Esophagus muscularis mucosa (tissue), 4 donors: ENCODE data around the gene NRP1. TPM values are rescaled to one million over a fixed set of nuclear protein-coding genes. Genes with fewer than 3 reads are reported as not detected.

Experiments used
- DNase-seq: peaks from one replicate; pipeline ENCODE4 v3.0.0-alpha.2; 2017; ENCODE audit errors: extremely low spot score
- H3K27ac ChIP-seq, 4 donors: fragments of 200-600 bp; sonication (generic); replicated peaks in 1 of 4; 1 replicate in 3 of 4; 2 replicates in 1 of 4; pipeline ENCODE4 v1.5.1; 2016 to 2019; ENCODE audit warnings: mild to moderate bottlenecking in 1 of 4
- H3K27me3 ChIP-seq, 4 donors: fragments of 200-600 bp; sonication (generic); one replicate each; pipeline versions ENCODE4 v1.5.1 to v1.6.0; 2016 to 2019
- H3K36me3 ChIP-seq, 4 donors: fragments of 200-600 bp; sonication (generic); one replicate each; pipeline ENCODE4 v1.5.1; 2016 to 2019
- H3K4me1 ChIP-seq, 4 donors: fragments of 200-600 bp; sonication (generic); one replicate each; pipeline ENCODE4 v1.5.1; 2016 to 2019
- H3K4me3 ChIP-seq, 4 donors: fragments of 200-600 bp; sonication (generic); 1 replicate in 2 of 4; 2 replicates in 2 of 4; pipeline ENCODE4 v1.5.1; 2016 to 2019; ENCODE audit warnings: mild to moderate bottlenecking in 4 of 4, moderate library complexity in 1 of 4
- H3K9me3 ChIP-seq, 4 donors: fragments of 200-600 bp; sonication (generic); 1 replicate in 3 of 4; 2 replicates in 1 of 4; pipeline ENCODE4 v1.5.1; 2016 to 2019
- CTCF ChIP-seq, 3 experiments: fragments of 200-600 bp in 2 of 3; fragments of 450-650 bp in 1 of 3; sonication (generic) in 2 of 3; IDR thresholded peaks; one replicate each; pipeline ENCODE4 v1.5.1; 2017 to 2019; ENCODE audit warnings: antibody characterized with exemption in 3 of 3, mild to moderate bottlenecking in 2 of 3, moderate library complexity in 1 of 3
- EP300 ChIP-seq: sonication (generic); formaldehyde crosslinking; IDR thresholded peaks from one replicate; pipeline ENCODE4 v1.6.1; 2017; ENCODE audit warnings: antibody characterized with exemption
- POLR2A ChIP-seq: fragments of 450-650 bp; IDR thresholded peaks from one replicate; pipeline ENCODE4 v1.6.1; 2017; ENCODE audit warnings: antibody characterized with exemption, moderate library complexity, mild to moderate bottlenecking, low read depth
- POLR2AphosphoS5 ChIP-seq, 2 donors: sonication (generic); formaldehyde crosslinking; IDR thresholded peaks; one replicate each; pipeline ENCODE4 v1.6.1; 2017; ENCODE audit warnings: antibody characterized with exemption in 2 of 2
- WGBS: methylation state at CpG from one replicate; pipeline ENCODE4 v1.1.5; 2018; 5-methylcytosine and 5-hydroxymethylcytosine counted together
- intact Hi-C: fragments of 100-400 bp; cut with DNase I; formaldehyde crosslinking; loops from one replicate; pipeline ENCODE4 v1.15.1; 2023
- total RNA-seq, 4 donors: library from RNA; depleted of rRNA; stranded (reverse); fragments of >200 nt; gene quantifications; one replicate each; pipeline versions ENCODE4 v1.1.0 to v1.2.1, GENCODE V29; 2016

NRP1 gene
- total RNA-seq, 4 donors from 2014 or later = 36.5 to 64.4 (median 54.1) TPM

DNA sequence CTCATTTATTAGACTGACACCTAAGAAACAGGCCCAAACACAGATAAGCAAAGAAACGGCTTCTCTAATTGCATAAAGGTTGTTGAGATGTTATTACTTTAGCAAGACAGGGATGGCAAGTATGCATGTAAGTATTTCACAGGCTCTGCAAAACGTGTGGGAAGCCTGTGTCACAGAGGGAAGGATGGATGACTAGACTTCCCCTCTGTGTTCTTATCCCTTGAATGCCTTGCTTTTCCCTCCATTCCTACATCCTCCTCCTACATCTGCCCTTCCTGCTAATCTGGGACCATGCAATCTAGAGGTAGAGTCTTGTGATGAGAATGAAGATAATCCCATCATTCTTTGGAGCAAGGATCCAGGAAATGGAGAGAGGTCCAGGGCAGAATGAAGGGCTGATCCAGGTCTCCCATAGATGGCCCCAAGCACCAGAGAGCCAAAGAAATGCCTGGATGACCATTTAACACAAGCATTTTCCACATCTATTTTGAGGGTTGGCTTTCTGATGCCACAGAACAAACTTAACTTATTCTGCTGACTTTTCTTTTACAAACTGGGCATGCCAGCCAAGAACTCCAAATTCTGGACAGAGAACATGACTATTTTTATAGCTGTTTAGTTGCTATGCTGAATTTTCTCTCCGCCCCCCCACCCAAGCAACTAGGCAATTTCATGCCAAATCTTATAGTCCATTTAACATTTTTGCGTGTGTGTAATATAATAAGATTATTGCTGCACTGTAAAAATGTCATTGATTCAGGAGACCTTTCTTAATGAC, 48.1 kb downstream of the NRP1 start:
- WGBS = 50% methylated on average over 4 of the region's 4 CpGs
- intact Hi-C loops = no loop called here
- no peak for DNase-seq
- Histone ChIP-seq H3K4me3 (no peak overlapping the region), H3K9me3 (no peaks in the 10 kb centered on the region), H3K27me3 (no peaks in the 10 kb centered on the region), H3K4me1 (peaks cover 57 to 77% (median 66%) of the 10 kb centered on the region in 4 donors), H3K36me3 (peaks cover 0 to 3% (median under 1%) of the 10 kb centered on the region in 4 donors), H3K27ac (peak overlapping the region; percentile 44 to 63 (median 52))
- TF ChIP-seq POLR2AphosphoS5 (IDR thresholded peaks at IDR 0.05) (no peak), CTCF (IDR thresholded peaks at IDR 0.05) (no peak), POLR2A (no peak)

GRCh38 chr10:33284945-33285344, 49.5 kb downstream of the NRP1 start:
- H3K4me3 ChIP-seq = no peak overlapping the region
- peak overlapping the region; percentile 50 to 63 (median 54) for H3K27ac ChIP-seq
- H3K9me3 ChIP-seq = no peaks in the 10 kb centered on the region
- H3K4me1 ChIP-seq = peaks cover 47 to 70% (median 64%) of the 10 kb centered on the region in 4 donors
- intact Hi-C loops = no loop called here
- no peak for TF ChIP-seq POLR2A
- no peak for TF ChIP-seq CTCF (IDR thresholded peaks at IDR 0.05)
- TF ChIP-seq POLR2AphosphoS5 (IDR thresholded peaks at IDR 0.05) = no peak
- TF ChIP-seq EP300 = no peak
- H3K36me3 ChIP-seq = peaks cover 0 to 5% (median 2%) of the 10 kb centered on the region in 4 donors
- no peaks in the 10 kb centered on the region for H3K27me3 ChIP-seq
- 52% methylated on average over 2 of the region's 2 CpGs for WGBS
- no peak for DNase-seq

DNA sequence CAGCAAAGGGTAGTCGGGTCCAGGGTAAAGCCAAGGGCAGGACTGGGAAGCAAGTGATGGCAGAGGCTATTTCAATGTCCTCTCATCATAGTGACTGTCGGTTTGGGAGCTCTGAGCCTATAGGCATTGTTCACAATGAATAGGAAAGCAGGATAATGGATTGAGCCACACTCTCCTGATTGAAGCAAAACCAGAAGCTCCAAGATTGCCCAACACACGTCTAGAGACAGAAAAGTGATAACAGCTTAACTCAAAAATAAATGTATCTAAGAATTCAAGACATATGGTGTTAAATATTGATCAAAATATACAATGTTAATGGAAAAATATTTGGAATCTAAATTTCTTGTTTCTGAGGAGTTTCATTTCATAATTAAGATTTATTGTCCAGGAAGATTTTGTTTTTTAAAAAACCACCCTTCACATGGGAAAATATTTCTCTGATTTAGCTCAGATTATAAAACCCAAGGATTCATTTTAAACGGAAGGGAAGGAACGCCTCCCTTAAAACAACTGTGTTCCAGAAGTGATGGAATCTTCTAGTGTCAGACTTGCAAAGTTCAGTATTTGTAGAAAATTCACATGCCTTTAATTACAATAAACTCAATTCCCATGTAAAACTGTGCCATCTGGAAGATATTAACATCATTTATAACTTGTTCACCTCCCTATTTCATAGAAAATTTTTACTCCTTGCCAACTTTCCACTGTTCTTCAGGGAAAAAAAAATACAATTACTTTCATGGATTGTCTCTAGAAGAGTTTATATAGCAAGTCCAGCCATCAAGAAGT, 54.5 kb downstream of the NRP1 start:
- H3K27me3 ChIP-seq = no peaks in the 10 kb centered on the region

DNA sequence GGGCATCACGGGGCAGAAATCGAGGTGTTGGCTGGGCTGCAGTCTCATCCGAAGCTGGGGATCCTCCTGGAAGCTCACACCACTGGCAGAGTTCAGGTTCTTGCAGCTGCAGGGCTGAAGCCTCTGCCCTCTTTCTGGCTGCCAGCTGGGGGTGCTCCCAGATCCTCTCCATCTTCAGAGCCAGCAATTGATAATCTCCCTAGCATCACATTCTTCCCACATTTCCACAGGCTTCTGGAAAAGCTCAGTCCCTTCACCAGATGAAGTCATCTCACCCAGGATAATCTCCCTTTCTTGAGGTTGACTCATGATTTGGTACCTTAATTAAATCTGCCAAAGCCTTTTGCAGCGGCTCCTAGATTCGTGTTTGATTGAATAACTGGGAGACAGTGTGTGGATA, 55.2 kb downstream of the NRP1 start:
- Histone ChIP-seq H3K4me3 (no peak overlapping the region), H3K4me1 (peaks cover 47 to 69% (median 59%) of the 10 kb centered on the region in 4 donors), H3K27ac (peak overlapping the region in 2 of 4 donors; percentile 29 to 67), H3K9me3 (no peaks in the 10 kb centered on the region), H3K36me3 (peaks cover 0 to 5% (median 2%) of the 10 kb centered on the region in 4 donors), H3K27me3 (no peaks in the 10 kb centered on the region)
- intact Hi-C loops = no loop called here
- no peak for TF ChIP-seq POLR2AphosphoS5 (IDR thresholded peaks at IDR 0.05)
- TF ChIP-seq CTCF (IDR thresholded peaks at IDR 0.05) = no peak
- no peak for TF ChIP-seq EP300
- no peak for TF ChIP-seq POLR2A
- no peak for DNase-seq
- 73% methylated on average over 5 of the region's 5 CpGs for WGBS

More for the DNA sequence above, 54.5 kb downstream of the NRP1 start:
- intact Hi-C loops = no loop called here
- no peaks in the 10 kb centered on the region for H3K9me3 ChIP-seq
- 58% methylated on average over 5 of the region's 5 CpGs for WGBS
- TF ChIP-seq CTCF (IDR thresholded peaks at IDR 0.05) (no peak), EP300 (no peak), POLR2AphosphoS5 (IDR thresholded peaks at IDR 0.05) (no peak), POLR2A (no peak)
- peak overlapping the region; percentile 2 to 67 (median 16) for H3K27ac ChIP-seq
- no peak for DNase-seq
- peaks cover 48 to 67% (median 60%) of the 10 kb centered on the region in 4 donors for H3K4me1 ChIP-seq
- no peak overlapping the region for H3K4me3 ChIP-seq
- peaks cover 0 to 5% (median 2%) of the 10 kb centered on the region in 4 donors for H3K36me3 ChIP-seq
